GM23248 (cell line): ENCODE results near the gene PTPN18. TPM values are rescaled to one million over a fixed set of nuclear protein-coding genes. Genes with fewer than 3 reads are reported as not detected.

Experiments used
- DNase-seq: peaks from one replicate; pipeline ENCODE4 v3.0.0-alpha.2; 2015
- H2AFZ ChIP-seq: fragments of 200-600 bp; sonication (generic); 2 replicates; pipeline ENCODE4 v1.6.1; 2016; ENCODE audit warnings: antibody characterized with exemption
- H3F3A ChIP-seq: fragments of 200-600 bp; sonication (generic); 2 replicates; pipeline ENCODE4 v1.6.1; 2016; ENCODE audit warnings: mild to moderate bottlenecking, antibody characterized with exemption, mixed run types; ENCODE audit not compliant: insufficient read depth
- H3K27ac ChIP-seq: fragments of 200-600 bp; sonication (generic); 2 replicates; pipeline ENCODE4 v1.5.1; 2016; ENCODE audit warnings: mild to moderate bottlenecking
- H3K27me3 ChIP-seq: fragments of 200-600 bp; sonication (generic); replicated peaks from 2 replicates; pipeline ENCODE4 v1.6.1; 2016; ENCODE audit warnings: mild to moderate bottlenecking; ENCODE audit not compliant: insufficient read depth
- H3K36me3 ChIP-seq: fragments of 200-600 bp; sonication (generic); 2 replicates; pipeline ENCODE4 v1.6.1; 2016; ENCODE audit warnings: low read depth, mild to moderate bottlenecking
- H3K4me1 ChIP-seq: fragments of 200-600 bp; sonication (generic); 2 replicates; pipeline ENCODE4 v1.6.1; 2016; ENCODE audit warnings: mild to moderate bottlenecking; ENCODE audit not compliant: insufficient read depth
- H3K4me2 ChIP-seq: fragments of 200-600 bp; sonication (generic); one replicate; pipeline ENCODE4 v1.6.1; 2016; ENCODE audit warnings: mild to moderate bottlenecking; ENCODE audit not compliant: unreplicated experiment
- H3K4me3 ChIP-seq: fragments of 200-600 bp; sonication (generic); 2 replicates; pipeline ENCODE4 v1.5.1; 2016; ENCODE audit warnings: mild to moderate bottlenecking
- H3K79me2 ChIP-seq: fragments of 200-600 bp; sonication (generic); 2 replicates; pipeline ENCODE4 v1.6.1; 2016; ENCODE audit warnings: mild to moderate bottlenecking; ENCODE audit not compliant: insufficient read depth
- H3K9ac ChIP-seq: fragments of 200-600 bp; sonication (generic); 2 replicates; pipeline ENCODE4 v1.6.1; 2016; ENCODE audit warnings: mild to moderate bottlenecking
- H3K9me2 ChIP-seq: fragments of 200-600 bp; sonication (generic); 2 replicates; pipeline ENCODE4 v1.6.1; 2016; ENCODE audit warnings: mixed run types, mild to moderate bottlenecking, moderate library complexity; ENCODE audit not compliant: insufficient read depth
- H3K9me3 ChIP-seq: fragments of 200-600 bp; sonication (generic); one replicate; pipeline ENCODE4 v1.6.1; 2017; ENCODE audit warnings: low read depth
- H4K20me1 ChIP-seq: fragments of 200-600 bp; sonication (generic); 2 replicates; pipeline ENCODE4 v1.6.0; 2016; ENCODE audit not compliant: insufficient read depth
- EZH2 ChIP-seq: fragments of 200-600 bp; sonication (generic); IDR thresholded peaks from 2 replicates; pipeline ENCODE4 v1.6.1; 2018; ENCODE audit warnings: antibody characterized with exemption, mild to moderate bottlenecking; ENCODE audit not compliant: insufficient read depth, poor library complexity, severe bottlenecking
- EZH2phosphoT487 ChIP-seq: fragments of 200-600 bp; sonication (generic); IDR thresholded peaks from 2 replicates; pipeline ENCODE4 v1.6.1; 2018; ENCODE audit warnings: antibody characterized with exemption, moderate library complexity, mild to moderate bottlenecking, low read depth; ENCODE audit not compliant: insufficient read depth
- WGBS, 2 experiments: methylation state at CpG; one replicate each; pipeline ENCODE4 v1.1.6; 2015 to 2017; ENCODE audit warnings: low lambda C conversion rate in 2 of 2, low coverage in 1 of 2; ENCODE audit errors: missing lambda C conversion rate in 2 of 2; 5-methylcytosine and 5-hydroxymethylcytosine counted together
- in situ Hi-C: fragments of 300-500 bp; cut with MboI; formaldehyde crosslinking; loops from 2 replicates; pipeline ENCODE4 v1.15.0; 2020
- polyA plus RNA-seq: library from polyadenylated mRNA; unstranded; fragments of >200 nt; fragmentation: Nextera tagmentation; extraction: Ambion mirVana; gene quantifications from 2 replicates; pipeline ENCODE4 v1.2.1, GENCODE V29; 2016
- total RNA-seq: library from RNA; depleted of rRNA; stranded (reverse); fragments of >200 nt; shearing (Covaris generic); gene quantifications from 2 replicates; pipeline ENCODE4 v1.2.3, GENCODE V29; 2014

Gene PTPN18
- total and polyA plus RNA-seq, 2 experiments from 2014 or later, result 17.5 to 19.2 TPM

GRCh38 chr2:130338793-130339345, 17.0 kb upstream of the PTPN18 start:
- TF ChIP-seq EZH2phosphoT487 (no peak), EZH2 (no peak)
- Histone ChIP-seq H2AFZ (no peak overlapping the region), H3K4me2 (no peak overlapping the region), H3K4me1 (peaks cover 14% of the 10 kb centered on the region), H3K9me3 (no peaks in the 10 kb centered on the region), H3K4me3 (no peak overlapping the region), H3K79me2 (peaks cover 13% of the 10 kb centered on the region), H4K20me1 (no peaks in the 10 kb centered on the region), H3K27me3 (no peaks in the 10 kb centered on the region), H3K9ac (no peak overlapping the region), H3K36me3 (no peaks in the 10 kb centered on the region), H3F3A (peaks cover 19% of the 10 kb centered on the region), H3K27ac (no peak overlapping the region), H3K9me2 (no peaks in the 10 kb centered on the region)
- DNase-seq, result no peak
- 90 to 95% methylated on average over 12 of the region's 12 CpGs for WGBS, 2 experiments
- in situ Hi-C loops, result loop anchor here (10.0 kb wide), 2 partner anchors 154 to 404 kb away; partner anchors contain the start of genes MZT2B and SMPD4

DNA sequence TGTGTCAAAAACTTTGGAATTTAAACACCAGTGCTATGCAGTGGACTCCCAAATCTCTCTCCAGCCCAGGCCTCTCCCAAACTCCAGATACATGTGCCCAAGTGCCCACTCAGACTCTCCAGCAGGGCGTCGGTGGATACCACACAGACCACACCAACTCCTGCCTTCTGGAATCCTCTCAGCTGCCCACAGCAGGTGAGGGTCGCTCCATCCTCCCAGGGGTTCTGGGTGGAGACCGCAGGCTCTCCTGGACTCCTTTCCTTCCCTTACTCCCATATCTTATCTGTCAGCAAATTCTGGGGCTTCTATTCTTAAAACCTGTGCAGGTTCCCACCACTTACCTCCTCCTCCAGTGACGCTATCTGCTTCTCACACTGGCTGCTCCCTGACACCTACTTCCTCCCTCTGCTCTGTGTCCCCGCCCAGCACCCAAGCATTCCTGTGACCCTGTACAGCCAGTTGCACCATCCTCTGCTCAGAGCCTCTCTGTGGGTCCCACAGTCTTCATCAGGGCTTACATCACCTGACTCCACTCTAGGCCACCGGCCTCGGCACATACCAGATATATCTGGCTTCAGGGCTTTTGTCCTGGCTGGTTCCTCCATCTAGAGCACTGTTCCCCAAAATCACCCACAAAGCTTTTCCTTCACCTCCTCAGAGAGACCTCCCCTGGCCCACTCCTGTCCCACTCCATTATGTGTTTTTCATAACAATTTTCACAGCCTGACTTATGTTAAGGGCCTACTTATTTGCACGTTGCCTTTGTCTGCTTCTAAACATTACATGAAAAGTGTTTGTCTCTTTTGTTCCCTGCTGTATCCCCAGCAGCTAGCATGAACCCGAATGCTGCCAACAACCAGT, 15.7 kb upstream of the PTPN18 start:
- H3K9me2 ChIP-seq, result no peaks in the 10 kb centered on the region
- in situ Hi-C loops, result loop anchor here (10.0 kb wide), 2 partner anchors 155 to 405 kb away; partner anchors contain the start of genes MZT2B and SMPD4

DNA sequence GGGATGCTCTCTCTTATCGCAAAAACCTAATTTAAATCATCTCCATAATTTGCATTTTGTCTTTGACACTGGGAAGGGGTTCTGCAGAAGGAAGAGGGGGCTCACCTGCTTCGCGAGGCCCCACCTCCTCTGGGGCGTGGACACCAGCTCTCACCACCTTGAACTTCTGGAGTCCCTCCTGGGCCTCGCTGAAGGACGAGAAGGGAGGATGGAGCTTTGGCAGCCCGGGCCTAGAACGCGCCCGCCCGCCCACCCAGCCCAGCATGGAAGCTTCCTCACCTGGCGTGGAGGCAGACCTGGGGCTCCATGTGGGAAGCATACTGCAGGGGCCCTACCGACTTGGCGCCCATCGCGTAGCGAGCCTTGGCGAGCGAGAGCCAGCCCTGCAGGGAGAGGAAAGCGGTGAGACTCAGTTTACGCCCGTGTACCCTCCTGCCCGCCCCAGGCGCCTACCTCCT, 14.3 kb upstream of the PTPN18 start:
- Histone ChIP-seq H3K4me2 (peak overlapping the region; percentile 97), H3K9me3 (no peaks in the 10 kb centered on the region), H2AFZ (peak overlapping the region; percentile 98), H3K4me3 (peak overlapping the region; percentile 89), H3K27ac (peak overlapping the region; percentile 94), H3K27me3 (no peaks in the 10 kb centered on the region), H3K9ac (peak overlapping the region; percentile 88), H3K36me3 (peaks cover 5% of the 10 kb centered on the region; the same call in 1 of the 2 replicates), H3K4me1 (peaks cover 16% of the 10 kb centered on the region), H3K79me2 (peaks cover 29% of the 10 kb centered on the region), H3K9me2 (no peaks in the 10 kb centered on the region), H3F3A (peaks cover 19% of the 10 kb centered on the region), H4K20me1 (no peaks in the 10 kb centered on the region)
- in situ Hi-C loops, result no loop called here
- no peak for TF ChIP-seq EZH2
- TF ChIP-seq EZH2phosphoT487, result no peak
- 0 to 1% methylated on average over 15 to 24 of the region's 24 CpGs for WGBS, 2 experiments
- DNase-seq, result no peak

More for the DNA sequence above, 15.7 kb upstream of the PTPN18 start:
- Histone ChIP-seq H3K4me1 (peaks cover 16% of the 10 kb centered on the region), H3K4me3 (no peak overlapping the region), H4K20me1 (no peaks in the 10 kb centered on the region), H3K9ac (no peak overlapping the region), H3F3A (peaks cover 19% of the 10 kb centered on the region), H3K9me3 (no peaks in the 10 kb centered on the region), H2AFZ (no peak overlapping the region), H3K27me3 (no peaks in the 10 kb centered on the region), H3K36me3 (peaks cover 5% of the 10 kb centered on the region; the same call in 1 of the 2 replicates), H3K4me2 (no peak overlapping the region), H3K27ac (no peak overlapping the region), H3K79me2 (peaks cover 26% of the 10 kb centered on the region)
- TF ChIP-seq EZH2phosphoT487, result no peak
- no peak for TF ChIP-seq EZH2
- 90 to 92% methylated on average over 10 of the region's 10 CpGs for WGBS, 2 experiments
- no peak for DNase-seq

DNA sequence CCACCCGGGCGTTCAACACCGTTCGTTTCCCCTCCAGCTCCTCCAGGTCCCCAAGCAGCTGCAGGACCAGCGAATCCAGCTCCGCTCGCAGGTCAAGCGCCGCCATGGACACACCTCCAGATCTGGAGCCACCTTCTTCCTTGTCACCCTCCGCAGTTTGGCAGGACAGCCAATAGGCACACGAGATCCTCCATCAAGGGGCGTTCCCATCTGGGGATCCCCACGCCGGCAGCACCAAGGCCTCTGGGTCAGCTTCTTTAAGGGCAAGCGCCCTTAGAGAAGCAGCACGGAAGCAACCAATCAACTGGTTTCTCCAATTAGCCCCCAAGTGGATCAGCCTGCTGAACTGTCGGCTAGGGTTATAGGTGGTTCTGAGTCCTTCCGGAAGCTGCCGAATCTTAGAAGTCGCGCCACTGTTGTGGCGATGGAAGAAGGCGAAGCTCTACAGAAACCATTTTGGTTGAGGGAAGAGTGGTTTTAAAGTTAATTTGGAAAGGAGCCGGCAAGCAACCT, 13.8 kb upstream of the PTPN18 start:
- WGBS, 2 experiments, result 2% methylated on average over 24 of the region's 24 CpGs
- no peaks in the 10 kb centered on the region for H3K27me3 ChIP-seq
- no peaks in the 10 kb centered on the region for H3K9me2 ChIP-seq
- H3K27ac ChIP-seq, result peak overlapping the region; percentile 94
- in situ Hi-C loops, result no loop called here
- peak; percentile 98 for DNase-seq
- peak overlapping the region; percentile 98 for H2AFZ ChIP-seq
- H4K20me1 ChIP-seq, result no peaks in the 10 kb centered on the region
- peaks cover 19% of the 10 kb centered on the region for H3F3A ChIP-seq
- peaks cover 29% of the 10 kb centered on the region for H3K79me2 ChIP-seq
- peaks cover 10% of the 10 kb centered on the region; the same call in 1 of the 2 replicates for H3K36me3 ChIP-seq
- H3K9me3 ChIP-seq, result no peaks in the 10 kb centered on the region
- peaks cover 16% of the 10 kb centered on the region for H3K4me1 ChIP-seq
- peak overlapping the region; percentile 88 for H3K9ac ChIP-seq
- peak overlapping the region; percentile 89 for H3K4me3 ChIP-seq
- no peak for TF ChIP-seq EZH2
- TF ChIP-seq EZH2phosphoT487, result no peak
- peak overlapping the region; percentile 97 for H3K4me2 ChIP-seq
